Measurements from ENCODE around the gene SINHCAF. TPM values are rescaled to one million over a fixed set of nuclear protein-coding genes. Genes with fewer than 3 reads are reported as not detected.

The SINHCAF gene
- total RNA-seq, 1 experiment from 2014 or later = 497 TPM

GRCh38 chr12:31324116-31324844 lies 1.7 kb downstream of the SINHCAF start:
- H3K36me3 Mint-ChIP-seq (ENCODE audit: insufficient read depth in 1 of 3, low read depth in 3 of 3) = peaks cover 15 to 20% (median 17%) of the 10 kb centered on the region in 3 experiments
- peaks cover 50 to 52% of the 10 kb centered on the region in 2 experiments for H3K4me1 Mint-ChIP-seq
- Histone ChIP-seq H2BK12ac (ENCODE audit: insufficient read length, low read depth, low read length) (no peak overlapping the region), H3K79me2 (ENCODE audit: insufficient read depth, low read length) (peaks cover 63% of the 10 kb centered on the region), H2BK5ac (ENCODE audit: insufficient read length, low read length) (no peak overlapping the region), H3K4me1 (ENCODE audit: insufficient read depth, low read length) (no peaks in the 10 kb centered on the region; the same call in 1 of the 2 replicates), H3K56ac (ENCODE audit: insufficient read length, low read depth, low read length) (no peak overlapping the region), H2AK5ac (ENCODE audit: insufficient read length, low read length) (no peak overlapping the region), H3K4me2 (ENCODE audit: insufficient read depth, insufficient read length, low read length) (peak overlapping the region; percentile 98), H4K91ac (ENCODE audit: insufficient read length, low read depth, low read length) (peak overlapping the region; percentile 99), H3K9ac (ENCODE audit: extremely low read depth, insufficient read length, low read length) (peak overlapping the region; percentile 99), H3K23me2 (ENCODE audit: insufficient read length, low read depth, low read length, poor library complexity, severe bottlenecking) (peaks cover 16% of the 10 kb centered on the region), H3K27ac (ENCODE audit: insufficient read length, low read depth, low read length) (peak overlapping the region; percentile 29), H2AFZ (ENCODE audit: low read length) (no peak overlapping the region), H3K23ac (ENCODE audit: insufficient read length, low read depth, low read length) (no peak overlapping the region), H4K20me1 (ENCODE audit: control insufficient read depth, insufficient read depth, insufficient read length) (no peaks in the 10 kb centered on the region), H3T11ph (ENCODE audit: low read length) (peak overlapping the region; percentile 54), H3K4ac (ENCODE audit: low read depth, low read length) (peak overlapping the region; percentile 29; the same call in 1 of the 2 replicates), H3K9me3 (ENCODE audit: control insufficient read depth, low read depth, low read length) (no peaks in the 10 kb centered on the region), H3K18ac (ENCODE audit: insufficient read length, low read depth, low read length) (peak overlapping the region; percentile 95), H3K14ac (ENCODE audit: insufficient read depth, low read length) (peak overlapping the region; percentile 97), H3K27me3 (ENCODE audit: insufficient read depth, low read length) (no peaks in the 10 kb centered on the region), H2BK120ac (ENCODE audit: low read depth, low read length, poor library complexity, severe bottlenecking) (peak overlapping the region; percentile 85), H4K5ac (ENCODE audit: insufficient read length, low read depth, low read length) (no peak overlapping the region), H4K8ac (replicated peaks; ENCODE audit: insufficient read length, low read depth, low read length) (no peak overlapping the region), H2BK15ac (ENCODE audit: low read depth, low read length) (no peak overlapping the region), H2BK20ac (ENCODE audit: low read depth, low read length, poor library complexity, severe bottlenecking) (no peak overlapping the region), H3K79me1 (ENCODE audit: insufficient read depth, low read depth, low read length, poor library complexity, severe bottlenecking) (no peaks in the 10 kb centered on the region)
- H3K27me3 Mint-ChIP-seq (ENCODE audit: low read depth) = peaks cover 3% of the 10 kb centered on the region; the same call in 1 of the 2 replicates
- H3K27ac Mint-ChIP-seq = peak overlapping the region; percentile 74 to 97 (median 97); a peak in 5 of 7 replicates
- peaks cover 5 to 6% of the 10 kb centered on the region in 2 experiments; a peak in 4 of 5 replicates for H3K9me3 Mint-ChIP-seq
- TF ChIP-seq CTCF (conservative IDR thresholded peaks at IDR 0.05) = peak; percentile 40; the same call in 2 of the 3 replicates
- H3K4me3 Mint-ChIP-seq = peak overlapping the region; percentile 99
- DNase-seq = peak; percentile 71
- no CpG with 5 or more reads among the region's 81 CpGs for WGBS (ENCODE audit: extremely low coverage, insufficient read length, low lambda C conversion rate)

Data from H9 (cell line).